IMR-90 (cell line): Measurements from ENCODE around the gene TXNRD1. TPM values are rescaled to one million over a fixed set of nuclear protein-coding genes. Genes with fewer than 3 reads are reported as not detected.

Source experiments
- ATAC-seq: fragments of 200-7000 bp; cut with Tn5 transposase; 2 replicates; pipeline ENCODE4 v1.9.1; 2020; ENCODE audit warnings: low read depth, mild to moderate bottlenecking, moderate library complexity
- BruUV-seq: library from RNA; stranded (reverse); fragments of 400-500 nt; replicated peaks from 2 replicates; lab custom pipeline; 2021; lab: Mats Ljungman, UMichigan
- CTCF ChIA-PET: fragments of 300-600 bp; formaldehyde crosslinking; extraction: SDS; loops from one replicate; lab custom pipeline; 2021; ENCODE audit warnings: antibody characterized with exemption; lab: Yijun Ruan, JAX
- POLR2A ChIA-PET: fragments of 300-600 bp; sonication (Branson Sonifier 250); formaldehyde crosslinking; loops from one replicate; lab custom pipeline; 2022; ENCODE audit warnings: antibody characterized with exemption; ENCODE audit not compliant: unreplicated experiment; lab: Charles Lee
- DNase-seq: peaks from one replicate; pipeline ENCODE4 v3.0.0; 2013
- H2AFZ ChIP-seq: replicated peaks from 2 replicates; pipeline ENCODE3; 2013; ENCODE audit warnings: low read length, mild to moderate bottlenecking; ENCODE audit not compliant: poor library complexity
- H2AK5ac ChIP-seq: 2 replicates; pipeline ENCODE4 v1.6.1; 2013; ENCODE audit warnings: low read depth, low read length, inconsistent platforms
- H2AK9ac ChIP-seq: replicated peaks from 2 replicates; pipeline ENCODE3; 2013; ENCODE audit warnings: mild to moderate bottlenecking, low read depth, low read length, moderate library complexity; ENCODE audit not compliant: poor library complexity
- H2BK120ac ChIP-seq: 2 replicates; pipeline ENCODE4 v1.6.1; 2013; ENCODE audit warnings: low read depth, low read length, inconsistent platforms
- H2BK15ac ChIP-seq: 3 replicates; pipeline ENCODE4 v1.6.1; 2013; ENCODE audit warnings: low read depth, low read length, inconsistent platforms
- H2BK20ac ChIP-seq: 2 replicates; pipeline ENCODE4 v1.6.1; 2013; ENCODE audit warnings: low read depth, mild to moderate bottlenecking, inconsistent platforms, low read length, moderate library complexity
- H2BK5ac ChIP-seq: 2 replicates; pipeline ENCODE4 v1.6.1; 2013; ENCODE audit warnings: mild to moderate bottlenecking, low read depth, low read length, inconsistent platforms; ENCODE audit not compliant: poor library complexity, severe bottlenecking
- H3K14ac ChIP-seq: replicated peaks from 2 replicates; pipeline ENCODE4 v1.6.1; 2013; ENCODE audit warnings: low read depth, low read length, inconsistent platforms
- H3K18ac ChIP-seq: 2 replicates; pipeline ENCODE4 v1.6.1; 2013; ENCODE audit warnings: low read depth, low read length, control low read depth
- H3K23ac ChIP-seq: 2 replicates; pipeline ENCODE4 v1.6.1; 2013; ENCODE audit warnings: low read depth, low read length, inconsistent platforms
- H3K27ac ChIP-seq: 2 replicates; pipeline ENCODE4 v1.5.1; 2013; ENCODE audit warnings: mild to moderate bottlenecking, control low read depth, low read length; ENCODE audit not compliant: insufficient read depth
- H3K27me3 ChIP-seq: 2 replicates; pipeline ENCODE4 v1.6.1; 2013; ENCODE audit warnings: low read length; ENCODE audit not compliant: control insufficient read depth, insufficient read depth
- H3K36me3 ChIP-seq: 2 replicates; pipeline ENCODE4 v1.6.1; 2013; ENCODE audit warnings: low read length, mixed read lengths; ENCODE audit not compliant: control insufficient read depth, insufficient read depth
- H3K4ac ChIP-seq: 2 replicates; pipeline ENCODE4 v1.6.1; 2013; ENCODE audit warnings: low read depth, low read length, inconsistent platforms
- H3K4me1 ChIP-seq: 2 replicates; pipeline ENCODE4 v1.6.1; 2013; ENCODE audit warnings: low read length, mixed read lengths; ENCODE audit not compliant: control insufficient read depth, insufficient read depth
- H3K4me2 ChIP-seq: 2 replicates; pipeline ENCODE4 v1.6.1; 2013; ENCODE audit warnings: low read depth, mild to moderate bottlenecking, control low read depth, low read length, moderate library complexity
- H3K4me3 ChIP-seq: 2 replicates; pipeline ENCODE4 v1.5.1; 2013; ENCODE audit warnings: low read depth, mild to moderate bottlenecking, control low read depth, low read length, moderate library complexity; ENCODE audit not compliant: insufficient read depth
- H3K56ac ChIP-seq: 2 replicates; pipeline ENCODE4 v1.6.1; 2013; ENCODE audit warnings: low read length, inconsistent platforms; ENCODE audit not compliant: insufficient read depth; ENCODE audit errors: extremely low read depth
- H3K79me1 ChIP-seq, 2 experiments: 2 replicates each; pipeline ENCODE4 v1.6.1; 2013; ENCODE audit warnings: low read length in 2 of 2, inconsistent platforms in 1 of 2, low read depth in 1 of 2
- H3K9ac ChIP-seq: 2 replicates; pipeline ENCODE4 v1.6.1; 2013; ENCODE audit warnings: low read depth, low read length, control low read depth
- H3K9me1 ChIP-seq: 2 replicates; pipeline ENCODE4 v1.6.1; 2013; ENCODE audit warnings: low read length, inconsistent platforms; ENCODE audit not compliant: insufficient read depth
- H3K9me3 ChIP-seq: 2 replicates; pipeline ENCODE4 v1.6.1; 2013; ENCODE audit warnings: low read length; ENCODE audit not compliant: control insufficient read depth, insufficient read depth
- H4K20me1 ChIP-seq: 2 replicates; pipeline ENCODE4 v1.6.1; 2013; ENCODE audit warnings: low read length, inconsistent platforms; ENCODE audit not compliant: insufficient read depth
- H4K5ac ChIP-seq: 2 replicates; pipeline ENCODE4 v1.6.1; 2013; ENCODE audit warnings: mild to moderate bottlenecking, low read depth, low read length, control low read depth
- H4K8ac ChIP-seq, 2 experiments: 2 replicates each; pipeline ENCODE4 v1.6.1; 2013; ENCODE audit warnings: low read depth in 2 of 2, low read length in 2 of 2, control low read depth in 1 of 2, inconsistent platforms in 1 of 2
- H4K91ac ChIP-seq: 2 replicates; pipeline ENCODE4 v1.6.1; 2013; ENCODE audit warnings: low read depth, low read length, inconsistent platforms; ENCODE audit not compliant: insufficient read depth
- BHLHE40 ChIP-seq: fragments of 150-350 bp; IDR thresholded peaks from 2 replicates; pipeline ENCODE4 v1.6.1; 2016; ENCODE audit warnings: mild to moderate bottlenecking, low read depth, low read length
- CEBPB ChIP-seq: IDR thresholded peaks from 2 replicates; pipeline ENCODE4 v1.6.1; 2012; ENCODE audit warnings: low read depth, low read length, improper control_type of control experiment
- CHD1 ChIP-seq: IDR thresholded peaks from 2 replicates; pipeline ENCODE4 v1.6.1; 2012; ENCODE audit warnings: low read depth, low read length, improper control_type of control experiment
- FOS ChIP-seq: fragments of 150-350 bp; IDR thresholded peaks from 2 replicates; pipeline ENCODE4 v1.6.1; 2016; ENCODE audit warnings: low read depth, low read length
- MAZ ChIP-seq: IDR thresholded peaks from 2 replicates; pipeline ENCODE4 v1.6.1; 2012; ENCODE audit warnings: low read depth, mild to moderate bottlenecking, low read length, improper control_type of control experiment, moderate library complexity, borderline replicate concordance
- MXI1 ChIP-seq: IDR thresholded peaks from 2 replicates; pipeline ENCODE4 v1.6.1; 2012; ENCODE audit warnings: low read depth, mild to moderate bottlenecking, low read length, moderate library complexity, borderline replicate concordance
- POLR2A ChIP-seq: IDR thresholded peaks from 2 replicates; pipeline ENCODE4 v1.6.1; 2012; ENCODE audit warnings: mild to moderate bottlenecking, low read depth, low read length
- RAD21 ChIP-seq: IDR thresholded peaks from 2 replicates; pipeline ENCODE4 v1.6.1; 2012; ENCODE audit warnings: low read length, improper control_type of control experiment
- RCOR1 ChIP-seq: IDR thresholded peaks from 2 replicates; pipeline ENCODE4 v1.6.1; 2012; ENCODE audit warnings: mild to moderate bottlenecking, low read length, improper control_type of control experiment; ENCODE audit not compliant: insufficient replicate concordance
- RFX5 ChIP-seq: IDR thresholded peaks from 2 replicates; pipeline ENCODE4 v1.8.0; 2012; ENCODE audit warnings: low read depth, mild to moderate bottlenecking, low read length, moderate library complexity
- SMC3 ChIP-seq: fragments of 150-350 bp; IDR thresholded peaks from 2 replicates; pipeline ENCODE4 v1.6.1; 2016; ENCODE audit warnings: low read depth, mild to moderate bottlenecking, antibody characterized with exemption, low read length, moderate library complexity
- WGBS, 2 experiments: methylation state at CpG; one replicate each; pipeline versions ENCODE4 v1.1.5 to v1.1.7; 2013; ENCODE audit warnings: missing lambda C conversion rate in 2 of 2; ENCODE audit not compliant: insufficient read length in 1 of 2; ENCODE audit errors: extremely low coverage in 2 of 2; 5-methylcytosine and 5-hydroxymethylcytosine counted together
- dilution Hi-C: fragments of 300-500 bp; cut with HindIII; formaldehyde crosslinking; loops from one replicate; pipeline ENCODE4 v1.14.3; 2018; ENCODE audit warnings: low sequenced_read_pairs; ENCODE audit not compliant: unreplicated experiment
- in situ Hi-C: fragments of 300-500 bp; cut with MboI; formaldehyde crosslinking; loops from 3 replicates; pipeline ENCODE4 v1.14.3; 2019; ENCODE audit warnings: low sequenced_read_pairs, inconsistent platforms, mixed read lengths
- intact Hi-C: fragments of 100-400 bp; cut with micrococcal nuclease; formaldehyde crosslinking; loops from 2 replicates; pipeline ENCODE4 v1.10.0; 2022
- polyA plus RNA-seq, 3 experiments: library from polyadenylated mRNA; depleted of rRNA; stranded (reverse); fragments of >200 nt; gene quantifications; 2 replicates each; pipeline ENCODE4 v1.2.3, GENCODE V29; 2012; ENCODE audit warnings: low replicate concordance in 1 of 3
- total RNA-seq: library from RNA; depleted of rRNA; stranded (reverse); fragments of >200 nt; gene quantifications from 2 replicates; pipeline ENCODE4 v1.2.3, GENCODE V29; 2012
- TF ChIP-seq, protein P1 (sequence below): fragments of 150-350 bp; IDR thresholded peaks from 2 replicates; pipeline ENCODE4 v1.6.1; 2016; ENCODE audit warnings: low read depth, mild to moderate bottlenecking, low read length, moderate library complexity, borderline replicate concordance
- TF ChIP-seq, protein P2 (sequence below): fragments of 150-350 bp; IDR thresholded peaks from 2 replicates; pipeline ENCODE4 v1.6.1; 2017; ENCODE audit warnings: mild to moderate bottlenecking, antibody characterized with exemption, low read length, low read depth
- TF ChIP-seq, protein P3 (sequence below): conservative IDR thresholded peaks from 2 replicates; pipeline ENCODE4 v1.5.1; 2012; ENCODE audit warnings: mild to moderate bottlenecking, low read depth, low read length, improper control_type of control experiment

TXNRD1 gene
- total and polyA plus RNA-seq, 2 of the 4 experiments (the other 2 are of a cell fraction), result 379 to 582 TPM

DNA sequence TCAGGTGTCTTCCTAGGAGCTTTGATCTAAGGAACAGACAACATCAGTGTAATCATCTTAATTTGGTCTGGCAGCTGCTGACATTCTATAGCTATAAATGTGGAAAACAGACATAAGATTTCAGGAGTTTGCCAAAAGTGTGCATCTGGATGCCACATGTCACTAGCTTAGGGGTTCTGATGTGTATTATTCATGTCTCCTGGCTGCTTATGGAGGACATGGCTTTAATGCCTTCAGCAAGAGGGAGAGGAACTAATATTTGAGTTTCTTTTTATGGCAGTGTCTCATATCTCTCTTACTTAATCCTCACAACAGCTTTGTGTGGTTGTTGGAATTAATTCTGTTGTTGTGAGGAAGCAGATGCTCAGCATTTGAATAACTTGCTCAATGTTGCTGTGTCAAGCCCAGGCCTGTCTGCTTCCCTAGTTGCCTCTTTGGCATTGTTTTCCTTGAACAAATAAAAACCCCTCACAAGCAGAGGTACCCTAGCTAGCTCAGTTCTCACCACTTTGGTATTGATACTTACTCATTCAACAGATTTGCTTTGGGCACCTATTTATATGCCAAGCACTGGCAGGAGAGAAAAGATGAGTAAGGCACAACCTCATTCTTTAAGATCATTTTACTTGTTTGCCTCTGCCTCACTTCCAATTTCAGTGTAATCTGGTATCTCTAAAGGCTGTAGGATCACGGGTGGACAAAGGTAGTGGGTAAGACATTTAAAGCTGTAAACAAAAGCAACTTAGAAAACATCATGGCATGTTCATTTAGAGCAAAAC lies 48.2 kb downstream of the TXNRD1 start:
- POLR2A ChIA-PET, result no interaction called here
- H3K4me2 ChIP-seq, result 0 out of 2 replicates have a peak overlapping the region, but pooled peaks have one; percentile 12
- peak; percentile 70 for ATAC-seq
- TF ChIP-seq CHD1 (no peak), SMC3 (no peak), RFX5 (no peak), POLR2A (no peak), MXI1 (no peak), RCOR1 (no peak), RAD21 (no peak), CEBPB (no peak), MAZ (no peak), BHLHE40 (no peak), FOS (no peak)
- TF ChIP-seq, protein P1, sequence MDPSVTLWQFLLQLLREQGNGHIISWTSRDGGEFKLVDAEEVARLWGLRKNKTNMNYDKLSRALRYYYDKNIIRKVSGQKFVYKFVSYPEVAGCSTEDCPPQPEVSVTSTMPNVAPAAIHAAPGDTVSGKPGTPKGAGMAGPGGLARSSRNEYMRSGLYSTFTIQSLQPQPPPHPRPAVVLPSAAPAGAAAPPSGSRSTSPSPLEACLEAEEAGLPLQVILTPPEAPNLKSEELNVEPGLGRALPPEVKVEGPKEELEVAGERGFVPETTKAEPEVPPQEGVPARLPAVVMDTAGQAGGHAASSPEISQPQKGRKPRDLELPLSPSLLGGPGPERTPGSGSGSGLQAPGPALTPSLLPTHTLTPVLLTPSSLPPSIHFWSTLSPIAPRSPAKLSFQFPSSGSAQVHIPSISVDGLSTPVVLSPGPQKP, result no peak
- TF ChIP-seq, protein P2, sequence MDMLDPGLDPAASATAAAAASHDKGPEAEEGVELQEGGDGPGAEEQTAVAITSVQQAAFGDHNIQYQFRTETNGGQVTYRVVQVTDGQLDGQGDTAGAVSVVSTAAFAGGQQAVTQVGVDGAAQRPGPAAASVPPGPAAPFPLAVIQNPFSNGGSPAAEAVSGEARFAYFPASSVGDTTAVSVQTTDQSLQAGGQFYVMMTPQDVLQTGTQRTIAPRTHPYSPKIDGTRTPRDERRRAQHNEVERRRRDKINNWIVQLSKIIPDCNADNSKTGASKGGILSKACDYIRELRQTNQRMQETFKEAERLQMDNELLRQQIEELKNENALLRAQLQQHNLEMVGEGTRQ, result no peak
- TF ChIP-seq, protein P3, sequence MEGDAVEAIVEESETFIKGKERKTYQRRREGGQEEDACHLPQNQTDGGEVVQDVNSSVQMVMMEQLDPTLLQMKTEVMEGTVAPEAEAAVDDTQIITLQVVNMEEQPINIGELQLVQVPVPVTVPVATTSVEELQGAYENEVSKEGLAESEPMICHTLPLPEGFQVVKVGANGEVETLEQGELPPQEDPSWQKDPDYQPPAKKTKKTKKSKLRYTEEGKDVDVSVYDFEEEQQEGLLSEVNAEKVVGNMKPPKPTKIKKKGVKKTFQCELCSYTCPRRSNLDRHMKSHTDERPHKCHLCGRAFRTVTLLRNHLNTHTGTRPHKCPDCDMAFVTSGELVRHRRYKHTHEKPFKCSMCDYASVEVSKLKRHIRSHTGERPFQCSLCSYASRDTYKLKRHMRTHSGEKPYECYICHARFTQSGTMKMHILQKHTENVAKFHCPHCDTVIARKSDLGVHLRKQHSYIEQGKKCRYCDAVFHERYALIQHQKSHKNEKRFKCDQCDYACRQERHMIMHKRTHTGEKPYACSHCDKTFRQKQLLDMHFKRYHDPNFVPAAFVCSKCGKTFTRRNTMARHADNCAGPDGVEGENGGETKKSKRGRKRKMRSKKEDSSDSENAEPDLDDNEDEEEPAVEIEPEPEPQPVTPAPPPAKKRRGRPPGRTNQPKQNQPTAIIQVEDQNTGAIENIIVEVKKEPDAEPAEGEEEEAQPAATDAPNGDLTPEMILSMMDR, result no peak

More for the DNA sequence above, 48.2 kb downstream of the TXNRD1 start:
- no TSS peak for BruUV-seq
- Histone ChIP-seq H3K9me3 (no peaks in the 10 kb centered on the region), H3K14ac (peak overlapping the region; percentile 6; the same call in 1 of the 2 replicates), H3K27me3 (no peaks in the 10 kb centered on the region), H4K5ac (peak overlapping the region; percentile 73; the same call in 1 of the 2 replicates), H4K8ac (peak overlapping the region in 1 of 2 experiments; percentile 33; a peak in 2 of 4 replicates), H3K23ac (no peak overlapping the region), H2AK5ac (no peak overlapping the region), H2AFZ (no peak overlapping the region), H4K20me1 (no peaks in the 10 kb centered on the region), H4K91ac (no peak overlapping the region), H3K4me3 (no peak overlapping the region), H2BK120ac (peak overlapping the region; percentile 35; the same call in 1 of the 2 replicates), H3K27ac (peak overlapping the region; percentile 53; the same call in 1 of the 2 replicates), H2AK9ac (no peak overlapping the region), H3K9me1 (no peaks in the 10 kb centered on the region), H3K4ac (peak overlapping the region; percentile 46; the same call in 1 of the 2 replicates), H3K4me1 (peaks cover 8% of the 10 kb centered on the region; the same call in 1 of the 2 replicates), H3K36me3 (no peaks in the 10 kb centered on the region), H2BK5ac (peak overlapping the region; percentile 70), H2BK20ac (peak overlapping the region; percentile 54; the same call in 1 of the 2 replicates), H3K18ac (peak overlapping the region; percentile 82), H3K79me1 (no peaks in the 10 kb centered on the region), H2BK15ac (peak overlapping the region; percentile 36; the same call in 1 of the 3 replicates), H3K56ac (no peak overlapping the region), H3K9ac (no peak overlapping the region)
- dilution Hi-C loops (no loop called here), in situ Hi-C loops (no loop called here), intact Hi-C loops (no loop called here)
- no CpG with 5 or more reads among the region's 1 CpG for WGBS, 2 experiments
- DNase-seq, result peak; percentile 67
- CTCF ChIA-PET, result no interaction called here
